ENCODE results near the gene BANP.
"Not testable (repeated sequence)": the region's sequence is repeated elsewhere in the genome, so short reads cannot be mapped to it uniquely, and the experiment has no call there.

BANP gene

GRCh38 chr16:88068476-88069396, 117.5 kb downstream of the BANP start:
- no peak for DNase-seq

DNA sequence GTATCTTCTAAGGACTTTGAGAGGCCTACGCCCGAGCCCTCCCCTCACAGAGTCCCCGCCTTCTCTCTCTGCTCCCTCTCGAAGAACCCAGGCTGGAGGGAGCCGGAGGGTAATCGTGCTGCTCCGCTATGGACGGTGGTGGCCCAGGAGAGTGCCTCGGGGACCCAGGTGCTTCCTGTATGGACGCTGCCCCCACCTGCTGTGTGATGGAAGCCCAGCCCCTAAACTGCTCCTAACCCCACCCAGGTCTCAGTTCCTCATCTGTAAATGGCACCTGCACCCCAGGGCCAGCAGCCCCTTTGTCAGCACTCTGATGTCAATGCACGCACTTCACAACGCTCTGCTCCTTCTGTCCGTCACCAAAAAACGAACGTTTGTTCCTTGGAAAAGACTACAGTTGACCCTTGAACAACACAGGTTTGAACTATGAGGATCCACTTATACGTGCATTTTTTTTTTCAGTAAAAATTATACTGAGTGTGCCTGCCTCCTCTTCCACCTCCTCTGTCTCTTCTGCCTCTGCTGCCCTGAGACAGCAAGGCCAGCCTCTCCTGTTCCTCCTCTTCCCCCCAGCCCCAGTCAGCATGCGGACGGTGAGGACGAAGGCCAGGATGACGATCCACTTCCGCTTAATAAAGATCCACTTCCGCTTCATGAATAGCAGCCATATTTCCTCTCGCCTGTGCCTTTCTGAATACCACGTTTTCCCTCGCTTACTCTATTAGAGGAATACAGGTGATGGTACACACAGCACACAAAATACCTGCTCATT, 118.3 kb downstream of the BANP start:
- DNase-seq, result no peak

GRCh38 chr16:88070341-88070740, 119.1 kb downstream of the BANP start:
- DNase-seq, result no peak

GRCh38 chr16:88070989-88071625, 119.9 kb downstream of the BANP start:
- DNase-seq, result no peak

DNA sequence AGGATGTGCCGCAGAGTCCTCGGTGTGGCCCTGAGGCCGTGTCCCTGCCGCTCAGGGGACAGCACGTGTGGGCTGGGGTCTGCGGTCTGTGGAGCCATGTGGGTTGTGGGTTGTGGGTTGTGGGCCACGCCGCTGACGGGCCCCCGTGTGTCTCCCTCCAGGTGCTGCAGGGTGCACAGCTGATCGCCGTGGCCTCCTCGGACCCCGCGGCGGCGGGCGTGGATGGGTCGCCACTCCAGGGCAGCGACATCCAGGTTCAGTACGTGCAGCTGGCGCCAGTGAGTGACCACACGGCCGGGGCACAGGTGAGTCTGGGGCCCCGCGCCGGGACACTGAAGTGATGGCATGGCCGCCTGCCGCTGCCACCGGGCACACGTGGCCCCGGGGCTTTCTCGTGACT, 120.7 kb downstream of the BANP start:
- DNase-seq, result no peak

DNA sequence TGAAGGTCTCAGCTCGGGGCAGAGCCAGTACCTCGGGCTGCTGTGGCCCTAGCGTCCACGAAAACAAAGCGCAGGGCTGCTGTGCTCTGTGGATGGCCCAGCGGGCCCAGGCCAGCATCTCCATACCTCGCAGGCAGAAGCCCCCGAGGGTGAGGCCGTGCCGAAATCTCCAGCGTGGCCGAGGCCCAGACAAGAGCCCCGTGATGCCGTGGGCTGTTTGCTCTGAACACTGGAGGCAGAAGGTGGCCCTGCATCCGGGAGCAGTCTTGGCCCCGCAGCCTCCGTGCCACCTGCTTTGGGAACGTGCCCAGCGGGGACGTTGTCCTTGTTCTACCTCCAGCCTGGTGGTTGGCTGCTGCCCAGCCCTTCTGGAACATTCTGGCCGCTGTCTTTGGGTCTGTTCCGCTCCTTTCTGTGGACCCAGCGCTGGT, 121.4 kb downstream of the BANP start:
- DNase-seq, result no peak

DNA sequence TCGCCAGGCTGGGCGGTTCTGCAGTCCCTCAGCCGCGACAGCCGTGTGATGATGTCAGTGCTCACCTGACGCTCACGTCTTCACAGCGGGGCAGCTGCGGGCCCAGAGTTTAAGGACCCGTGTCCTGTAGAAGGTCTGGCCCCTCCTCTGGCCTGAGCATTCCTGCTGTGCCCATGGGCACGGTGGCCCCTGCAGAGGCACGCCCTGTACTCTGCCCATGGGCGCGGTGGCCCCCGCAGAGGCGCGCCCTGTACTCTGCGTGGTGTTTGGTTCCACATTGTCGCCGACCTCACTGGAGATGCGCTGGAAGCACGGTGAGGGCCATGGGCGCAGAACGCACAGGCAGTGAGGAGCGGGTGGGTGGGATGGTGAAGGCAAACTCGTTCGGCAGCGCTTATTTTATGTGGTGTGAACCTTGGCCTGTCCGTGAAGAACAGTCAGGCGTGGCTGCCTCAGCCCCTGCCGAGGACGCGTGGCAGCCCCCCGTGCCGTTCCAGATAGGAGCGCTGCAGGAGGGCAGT, 122.0 kb downstream of the BANP start:
- DNase-seq, result no peak

DNA sequence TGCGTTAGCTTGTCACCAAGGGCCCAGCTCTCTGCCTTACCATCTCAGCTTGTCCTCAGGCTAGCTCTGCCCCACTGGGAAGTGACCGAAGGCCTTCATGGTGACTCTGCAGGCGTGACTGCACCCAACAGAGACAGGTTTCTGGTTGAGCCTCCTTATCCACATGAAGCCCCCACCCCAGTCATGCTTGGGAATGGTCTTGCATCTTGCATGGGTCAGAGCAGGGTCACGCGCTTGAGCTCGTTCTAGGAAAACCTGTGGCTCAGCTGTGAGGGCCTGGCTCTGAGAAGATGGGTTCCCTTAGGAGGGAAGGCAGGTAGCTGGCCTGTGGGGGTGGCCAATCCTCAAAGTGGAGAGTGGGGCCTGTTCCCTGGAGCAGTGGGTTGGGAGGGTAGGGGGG, 122.8 kb downstream of the BANP start:
- DNase-seq, result no peak

DNA sequence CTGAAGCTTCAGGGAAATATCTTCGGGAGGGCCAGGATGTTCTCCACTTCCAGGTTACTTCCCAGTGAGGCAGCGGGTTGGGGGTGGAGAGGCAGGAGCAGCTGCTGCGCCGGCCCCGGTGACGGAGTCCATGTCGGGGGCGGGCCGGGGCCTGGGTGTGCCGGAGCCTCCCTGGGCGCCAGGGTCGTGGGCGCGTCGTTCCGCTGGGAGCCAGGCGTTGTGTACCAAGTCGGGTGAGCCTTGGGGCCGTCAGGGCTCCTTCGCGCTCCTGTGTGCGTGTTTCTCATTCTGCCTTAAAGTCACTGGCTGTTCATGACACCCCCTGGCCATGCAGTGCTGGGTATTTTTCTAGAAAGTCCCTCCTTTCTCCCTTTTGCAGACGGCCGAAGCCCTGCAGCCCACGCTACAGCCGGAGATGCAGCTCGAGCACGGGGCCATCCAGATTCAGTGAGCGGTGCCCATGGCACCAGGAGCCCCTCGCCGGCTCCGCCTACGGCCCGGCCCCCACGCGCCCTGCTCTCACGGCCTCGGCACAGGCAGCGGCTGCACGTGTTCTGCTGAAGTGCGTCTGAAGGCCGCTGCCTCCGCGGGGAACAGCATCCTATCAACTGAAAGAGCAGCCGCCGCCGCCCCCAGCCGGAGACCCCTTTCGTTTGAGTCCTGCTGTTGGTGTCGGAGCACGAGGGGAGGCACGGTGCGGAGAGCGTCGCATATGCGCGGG, 125.1 kb downstream of the BANP start:
- DNase-seq, result no peak

DNA sequence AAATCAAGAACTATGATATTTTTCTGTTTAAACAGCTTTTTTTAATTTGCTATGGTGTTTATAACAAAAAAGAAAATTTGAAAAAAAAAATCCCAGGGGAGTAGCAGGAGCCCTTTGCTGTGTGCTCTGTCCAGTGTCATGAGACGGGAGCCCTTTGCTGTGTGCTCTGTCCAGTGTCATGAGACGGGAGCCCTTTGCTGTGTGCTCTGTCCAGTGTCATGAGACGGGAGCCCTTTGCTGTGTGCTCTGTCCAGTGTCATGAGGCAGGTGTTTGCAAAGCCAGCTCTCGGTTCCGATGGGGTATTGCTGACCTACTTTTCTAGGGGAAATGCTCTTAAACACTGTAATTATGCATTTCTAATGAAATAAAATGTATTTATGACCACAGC, 125.7 kb downstream of the BANP start:
- DNase-seq, result not testable (repeated sequence)

DNA sequence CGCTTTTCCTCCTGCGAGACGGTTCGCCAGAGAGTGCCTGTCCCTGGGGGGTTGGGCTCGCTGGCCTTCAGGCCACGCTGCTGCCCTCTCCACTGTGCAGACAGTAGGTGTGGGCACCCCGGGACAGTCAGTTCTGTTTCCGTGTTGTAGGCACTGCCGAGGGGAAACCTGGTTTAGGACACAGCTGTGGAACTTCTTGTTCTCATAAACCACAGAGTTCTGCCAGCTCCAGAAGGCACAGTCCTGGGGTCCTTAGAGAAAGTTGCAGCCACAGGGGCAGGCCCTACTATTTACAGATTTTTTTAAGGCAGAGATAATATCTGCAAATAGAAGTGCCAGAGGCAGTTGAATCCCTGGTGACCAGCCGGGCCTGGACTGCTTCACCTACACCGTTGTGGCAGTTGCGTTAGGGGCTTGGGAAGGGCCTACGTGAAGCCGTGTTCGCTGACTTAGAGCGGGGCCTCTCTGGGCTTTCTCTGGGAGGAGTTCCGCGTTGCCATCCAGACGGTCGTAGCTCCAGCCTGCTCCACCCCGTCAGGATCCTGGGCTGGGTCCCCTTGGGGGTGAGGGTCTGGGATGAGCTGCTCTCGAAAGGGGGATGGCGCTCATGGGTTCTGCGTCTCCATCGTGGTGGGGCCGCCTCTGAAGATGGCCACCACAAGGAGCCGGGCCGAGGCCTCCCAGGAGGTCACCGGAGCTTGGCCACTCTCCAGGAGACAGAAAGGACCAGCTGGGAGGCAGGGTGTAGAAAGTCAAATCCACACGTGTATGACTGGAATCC, 126.3 kb downstream of the BANP start:
- DNase-seq, result no peak

- DNase-seq, result no peak
Observed at GRCh38 chr16:88078111-88078775, 127.0 kb downstream of the BANP start.

DNA sequence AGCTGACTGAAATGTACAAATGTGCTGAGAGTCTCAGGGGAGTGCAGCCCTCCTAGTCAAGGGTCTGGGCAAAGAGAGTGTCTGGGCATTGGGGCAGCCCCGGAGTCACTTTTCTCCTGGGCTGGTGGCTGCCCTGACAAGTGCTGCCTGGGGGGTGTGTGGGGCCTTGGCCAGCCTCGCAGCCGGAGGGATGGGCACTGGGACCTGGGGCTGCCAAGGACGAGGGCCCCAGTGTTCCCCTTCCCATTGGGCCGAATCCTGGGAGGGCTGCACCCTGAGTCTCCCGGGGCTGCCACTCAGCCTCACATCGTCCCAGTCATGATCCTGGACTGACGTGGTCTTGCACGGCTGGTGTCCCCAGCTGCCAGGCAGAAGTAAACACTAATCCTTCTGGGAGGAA, 132.3 kb downstream of the BANP start:
- DNase-seq, result no peak

- DNase-seq, result no peak
Observed at GRCh38 chr16:88084881-88085280, 133.6 kb downstream of the BANP start.

DNA sequence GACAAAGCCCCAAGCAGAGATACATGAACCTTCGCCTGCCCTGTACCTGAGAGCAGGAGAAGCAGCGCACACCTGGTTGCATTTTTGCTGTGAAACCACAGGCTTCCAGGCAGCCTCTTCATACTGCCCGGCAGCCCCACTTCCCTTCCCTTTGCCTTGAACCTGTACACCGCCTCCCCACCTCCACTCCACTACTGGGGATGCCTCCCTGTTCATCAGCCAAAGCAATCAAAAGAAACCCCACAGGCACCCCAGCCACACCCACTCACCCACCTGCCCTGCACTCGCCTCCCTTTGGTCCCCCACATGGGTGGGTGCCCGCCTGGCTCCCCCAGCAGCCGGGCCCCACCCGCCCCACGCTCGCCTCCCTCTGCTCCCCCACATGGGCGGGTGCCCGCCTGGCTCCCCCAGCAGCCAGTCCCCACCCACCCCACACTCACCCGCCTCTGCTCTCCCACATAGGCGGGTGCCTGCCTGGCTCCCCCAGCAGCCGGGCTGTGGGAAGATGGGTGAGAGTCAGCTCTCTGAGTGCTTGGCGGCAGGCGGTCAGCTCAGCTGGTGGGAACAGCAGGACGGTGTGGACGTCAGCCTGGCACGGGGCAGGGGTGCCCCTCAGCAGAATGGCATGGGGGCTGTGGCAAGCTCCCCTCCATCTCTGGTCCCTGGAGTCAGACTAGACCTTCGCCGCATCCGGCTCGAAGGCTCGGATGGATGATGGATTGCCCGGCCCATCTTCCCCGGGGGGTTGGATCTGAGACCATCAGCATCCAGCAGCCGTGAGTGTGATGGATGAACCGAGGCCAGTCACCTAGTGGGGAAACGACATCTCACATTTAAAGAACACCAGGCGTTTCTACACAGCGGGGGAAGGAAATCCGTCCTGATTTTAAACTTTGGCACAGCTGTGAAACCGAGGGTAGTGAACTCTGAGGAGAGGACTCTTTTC, 135.6 kb downstream of the BANP start:
- DNase-seq, result no peak

DNA sequence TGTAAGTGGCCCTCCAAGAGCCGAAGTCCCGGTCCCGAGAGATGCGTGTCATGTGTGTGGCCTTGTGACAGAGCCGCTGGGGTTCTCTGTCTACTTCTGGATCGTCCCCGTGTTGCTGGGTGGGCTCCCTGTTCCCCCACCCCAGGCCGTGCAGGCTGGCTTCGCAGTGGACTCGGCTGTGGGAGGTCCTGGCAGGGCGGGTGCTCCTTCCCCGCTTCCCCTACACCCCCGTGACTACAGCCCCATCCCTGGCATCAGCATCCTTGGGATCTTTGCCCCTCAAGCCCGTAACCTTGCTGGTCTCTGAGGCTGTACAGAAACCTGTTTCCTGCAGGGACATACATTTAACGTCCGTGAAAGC, 136.3 kb downstream of the BANP start:
- DNase-seq, result no peak

DNA sequence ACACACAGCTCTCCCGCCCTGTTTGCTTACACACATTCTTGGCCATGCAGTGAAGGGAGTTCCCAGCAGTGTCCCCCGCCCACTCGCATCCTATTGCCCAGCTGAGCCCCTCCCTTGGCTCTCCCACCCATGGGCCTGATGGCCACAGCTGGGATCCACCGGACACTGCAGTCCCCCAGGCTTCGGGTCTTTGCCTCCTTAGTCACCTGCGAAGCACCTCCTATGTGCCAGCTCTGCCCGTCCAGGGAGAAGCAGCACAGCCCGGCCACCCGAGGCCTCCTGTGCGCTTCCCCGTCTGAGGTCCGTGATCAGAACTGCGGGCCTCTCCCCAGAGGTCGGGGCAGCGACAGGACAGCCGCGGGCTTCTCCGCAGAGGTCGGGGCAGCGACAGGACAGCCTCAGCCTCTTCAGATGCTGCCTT, 136.9 kb downstream of the BANP start:
- no peak for DNase-seq

DNA sequence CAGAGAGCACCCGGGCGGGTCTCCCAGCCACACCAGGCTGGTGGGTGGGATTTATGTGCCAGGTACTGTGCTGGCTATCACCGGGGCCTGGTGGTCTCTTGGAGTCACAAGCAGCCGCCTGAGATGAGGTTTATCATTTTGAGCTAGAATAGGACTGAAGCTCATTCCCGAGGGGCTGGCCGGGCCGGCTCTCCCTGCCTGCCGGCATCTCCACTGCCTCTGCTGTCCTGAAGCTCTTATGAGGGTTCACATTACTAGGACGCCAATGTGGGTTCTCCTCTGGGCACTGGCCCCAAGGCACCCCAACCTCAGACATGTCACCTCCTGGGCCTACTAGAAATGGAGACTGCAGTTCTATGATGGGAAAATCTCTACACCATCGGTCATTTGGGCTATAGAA, 137.4 kb downstream of the BANP start:
- DNase-seq, result not testable (repeated sequence)

- not testable (repeated sequence) for DNase-seq
Observed at GRCh38 chr16:88089071-88089470, 137.8 kb downstream of the BANP start.

Data from T1000 (cell line).